Loucy (cell line): ENCODE measurements around the gene MYO1A.

ENCODE experiments used
- H2AFZ ChIP-seq: fragments of 200-600 bp; sonication (generic); 2 replicates; pipeline ENCODE4 v1.6.0; 2016; ENCODE audit warnings: antibody characterized with exemption, mild to moderate bottlenecking, low read length, moderate library complexity
- H3F3A ChIP-seq: fragments of 200-600 bp; 2 replicates; pipeline ENCODE4 v1.6.0; 2016; ENCODE audit warnings: antibody characterized with exemption, low read depth, mild to moderate bottlenecking
- H3K27me3 ChIP-seq: fragments of 200-600 bp; sonication (generic); 2 replicates; pipeline ENCODE4 v1.6.1; 2014; ENCODE audit warnings: low read length, mild to moderate bottlenecking; ENCODE audit not compliant: insufficient read depth, poor library complexity, severe bottlenecking
- H3K36me3 ChIP-seq: fragments of 200-600 bp; sonication (generic); 2 replicates; pipeline ENCODE4 v1.6.1; 2016; ENCODE audit warnings: low read length; ENCODE audit not compliant: insufficient read depth
- H3K4me1 ChIP-seq: fragments of 200-600 bp; sonication (generic); 2 replicates; pipeline ENCODE4 v1.5.1; 2014; ENCODE audit warnings: low read length, mild to moderate bottlenecking; ENCODE audit not compliant: insufficient read depth, poor library complexity, severe bottlenecking
- H3K4me2 ChIP-seq: fragments of 200-600 bp; sonication (generic); 2 replicates; pipeline ENCODE4 v1.6.0; 2014; ENCODE audit warnings: antibody characterized with exemption, low read length, low read depth, mild to moderate bottlenecking; ENCODE audit not compliant: poor library complexity, severe bottlenecking
- H3K4me3 ChIP-seq: fragments of 200-600 bp; sonication (generic); 2 replicates; pipeline ENCODE4 v1.5.1; 2014; ENCODE audit warnings: low read length, mild to moderate bottlenecking, mixed read lengths; ENCODE audit not compliant: poor library complexity, severe bottlenecking
- H3K79me2 ChIP-seq: fragments of 200-600 bp; sonication (generic); 2 replicates; pipeline ENCODE4 v1.6.1; 2014; ENCODE audit warnings: low read length; ENCODE audit not compliant: insufficient read depth
- H3K9ac ChIP-seq: fragments of 200-600 bp; sonication (generic); 2 replicates; pipeline ENCODE4 v1.6.0; 2014; ENCODE audit warnings: mild to moderate bottlenecking, low read depth, low read length, moderate library complexity; ENCODE audit not compliant: poor library complexity, severe bottlenecking
- H3K9me2 ChIP-seq: fragments of 200-600 bp; sonication (generic); replicated peaks from 2 replicates; pipeline ENCODE4 v1.6.1; 2016; ENCODE audit warnings: low read depth, low read length, mixed read lengths
- H3K9me3 ChIP-seq: fragments of 200-600 bp; sonication (generic); 2 replicates; pipeline ENCODE4 v1.6.1; 2014; ENCODE audit warnings: mild to moderate bottlenecking, antibody characterized with exemption, low read length, low read depth; ENCODE audit not compliant: insufficient read depth
- H4K20me1 ChIP-seq: fragments of 200-600 bp; sonication (generic); 2 replicates; pipeline ENCODE4 v1.6.0; 2014; ENCODE audit warnings: antibody characterized with exemption, low read length, mild to moderate bottlenecking; ENCODE audit not compliant: insufficient read depth, poor library complexity, severe bottlenecking
- EZH2phosphoT487 ChIP-seq: fragments of 200-600 bp; IDR thresholded peaks from 2 replicates; pipeline ENCODE4 v1.6.1; 2018; ENCODE audit warnings: antibody characterized with exemption, mild to moderate bottlenecking, moderate library complexity, borderline replicate concordance
- TF ChIP-seq, protein P1 (sequence below): fragments of 200-600 bp; sonication (generic); conservative IDR thresholded peaks from 2 replicates; pipeline ENCODE4 v1.5.1; 2014; ENCODE audit warnings: mild to moderate bottlenecking, antibody characterized with exemption, low read length

The MYO1A gene

DNA sequence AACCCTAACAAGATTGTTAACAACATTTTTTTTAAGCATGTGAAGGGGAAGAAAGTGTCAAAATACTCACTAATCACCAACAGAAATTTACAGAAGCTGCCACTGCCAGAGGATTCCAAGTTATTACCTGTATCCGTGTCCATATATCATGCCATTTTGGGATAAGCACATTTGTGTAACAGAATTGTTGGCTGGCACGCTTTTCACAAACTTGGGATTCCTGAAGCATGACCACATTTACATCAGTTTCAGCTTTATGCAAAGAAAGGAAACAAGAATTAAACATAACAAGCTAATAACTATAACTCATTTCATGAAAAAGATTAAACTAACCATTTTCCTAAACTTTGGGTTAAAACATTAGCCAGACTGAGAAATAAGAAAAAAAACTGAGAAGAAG lies 22.7 kb upstream of the MYO1A start:
- H3K9me3 ChIP-seq, result no peaks in the 10 kb centered on the region
- H3K27me3 ChIP-seq, result no peaks in the 10 kb centered on the region
- H3K4me2 ChIP-seq, result no peak overlapping the region
- no peaks in the 10 kb centered on the region for H3K9me2 ChIP-seq
- H3K4me1 ChIP-seq, result no peaks in the 10 kb centered on the region
- 0 out of 2 replicates have a peak, but pooled peaks cover 3% of the 10 kb centered on the region for H3F3A ChIP-seq
- H2AFZ ChIP-seq, result no peak overlapping the region
- peaks cover 4% of the 10 kb centered on the region for H4K20me1 ChIP-seq
- TF ChIP-seq, protein P1, sequence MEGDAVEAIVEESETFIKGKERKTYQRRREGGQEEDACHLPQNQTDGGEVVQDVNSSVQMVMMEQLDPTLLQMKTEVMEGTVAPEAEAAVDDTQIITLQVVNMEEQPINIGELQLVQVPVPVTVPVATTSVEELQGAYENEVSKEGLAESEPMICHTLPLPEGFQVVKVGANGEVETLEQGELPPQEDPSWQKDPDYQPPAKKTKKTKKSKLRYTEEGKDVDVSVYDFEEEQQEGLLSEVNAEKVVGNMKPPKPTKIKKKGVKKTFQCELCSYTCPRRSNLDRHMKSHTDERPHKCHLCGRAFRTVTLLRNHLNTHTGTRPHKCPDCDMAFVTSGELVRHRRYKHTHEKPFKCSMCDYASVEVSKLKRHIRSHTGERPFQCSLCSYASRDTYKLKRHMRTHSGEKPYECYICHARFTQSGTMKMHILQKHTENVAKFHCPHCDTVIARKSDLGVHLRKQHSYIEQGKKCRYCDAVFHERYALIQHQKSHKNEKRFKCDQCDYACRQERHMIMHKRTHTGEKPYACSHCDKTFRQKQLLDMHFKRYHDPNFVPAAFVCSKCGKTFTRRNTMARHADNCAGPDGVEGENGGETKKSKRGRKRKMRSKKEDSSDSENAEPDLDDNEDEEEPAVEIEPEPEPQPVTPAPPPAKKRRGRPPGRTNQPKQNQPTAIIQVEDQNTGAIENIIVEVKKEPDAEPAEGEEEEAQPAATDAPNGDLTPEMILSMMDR, result no peak
- no peak for TF ChIP-seq EZH2phosphoT487
- no peak overlapping the region for H3K9ac ChIP-seq
- H3K36me3 ChIP-seq, result peaks cover 42% of the 10 kb centered on the region; the same call in 1 of the 2 replicates
- H3K79me2 ChIP-seq, result peaks cover 38% of the 10 kb centered on the region
- no peak overlapping the region for H3K4me3 ChIP-seq

DNA sequence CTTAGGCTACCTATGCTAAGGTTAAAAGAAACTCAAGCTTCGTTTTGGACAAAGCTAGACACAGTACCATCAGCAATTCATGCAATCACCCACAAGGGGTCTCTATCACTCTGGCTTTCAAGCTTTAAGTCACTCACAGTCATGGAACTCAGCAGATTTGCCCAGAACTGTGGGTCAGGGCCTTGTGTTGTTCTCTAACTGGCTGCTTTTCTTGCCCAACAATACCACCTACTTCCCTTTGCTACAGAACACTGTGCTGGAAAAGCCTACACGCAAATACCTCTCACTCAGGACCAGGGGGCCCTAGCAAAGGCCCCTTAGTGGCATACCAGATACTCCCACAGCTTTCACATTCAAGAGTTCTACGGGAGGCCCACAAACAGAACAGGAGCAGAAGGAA lies 19.6 kb upstream of the MYO1A start:
- peaks cover 15% of the 10 kb centered on the region for H3K79me2 ChIP-seq
- H2AFZ ChIP-seq, result no peak overlapping the region
- H3K9me3 ChIP-seq, result no peaks in the 10 kb centered on the region
- H3K4me1 ChIP-seq, result no peaks in the 10 kb centered on the region
- no peak overlapping the region for H3K4me3 ChIP-seq
- TF ChIP-seq, protein P1, result peak; percentile 95
- no peak for TF ChIP-seq EZH2phosphoT487
- no peaks in the 10 kb centered on the region for H3K9me2 ChIP-seq
- no peak overlapping the region for H3K9ac ChIP-seq
- H3K4me2 ChIP-seq, result no peak overlapping the region
- H3K27me3 ChIP-seq, result no peaks in the 10 kb centered on the region
- no peaks in the 10 kb centered on the region for H4K20me1 ChIP-seq
- H3K36me3 ChIP-seq, result peaks cover 48% of the 10 kb centered on the region; the same call in 1 of the 2 replicates
- 0 out of 2 replicates have a peak, but pooled peaks cover 3% of the 10 kb centered on the region for H3F3A ChIP-seq

DNA sequence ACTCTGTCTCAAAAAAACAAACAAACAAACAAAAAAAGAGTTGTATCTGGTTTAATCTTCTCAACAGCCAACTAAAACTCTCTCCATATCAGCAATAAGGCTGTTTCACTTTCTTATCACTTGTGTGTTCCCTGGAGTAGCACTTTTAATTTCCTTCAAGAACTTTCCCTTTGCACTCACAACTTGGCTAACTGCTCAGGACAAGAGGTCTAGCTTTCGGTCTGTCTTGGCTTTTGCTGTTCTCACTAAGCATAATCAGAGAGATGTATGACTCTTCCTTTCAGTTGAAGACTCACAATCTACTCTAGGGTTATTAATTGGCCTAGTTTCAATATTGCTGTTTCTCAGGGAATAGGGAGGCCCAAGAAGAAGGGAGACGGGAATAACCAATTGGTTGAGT lies 16.3 kb upstream of the MYO1A start:
- Histone ChIP-seq H3K36me3 (peaks cover 44% of the 10 kb centered on the region; the same call in 1 of the 2 replicates), H4K20me1 (no peaks in the 10 kb centered on the region), H3F3A (peaks cover 3% of the 10 kb centered on the region; the same call in 1 of the 2 replicates), H3K9me3 (no peaks in the 10 kb centered on the region), H2AFZ (no peak overlapping the region), H3K4me1 (no peaks in the 10 kb centered on the region), H3K27me3 (no peaks in the 10 kb centered on the region), H3K79me2 (no peaks in the 10 kb centered on the region), H3K4me2 (no peak overlapping the region), H3K9ac (no peak overlapping the region), H3K4me3 (no peak overlapping the region), H3K9me2 (no peaks in the 10 kb centered on the region)
- TF ChIP-seq, protein P1, result no peak
- TF ChIP-seq EZH2phosphoT487, result no peak
